ENCODE results near the gene GJB5.

Gene GJB5

GRCh38 chr1:34754964-34755637 is at the start of gene GJB5:
Gene GJB5 (plus strand): TSS chr1:34755047. CDS start chr1:34757331, 2,284 bp downstream.
- no peak within 1 kb of the TSS for H3K4me3 ChIP-seq (ENCODE audit: low read depth, low read length)
- TF ChIP-seq CTCF (IDR thresholded peaks at IDR 0.05; ENCODE audit: control insufficient read depth, extremely low read depth, insufficient read depth) = no peak
- DNase-seq (ENCODE audit: low read depth) = no peak

GRCh38 chr1:34705077-34705476 is 49.8 kb upstream of the GJB5 start:
- DNase-seq (ENCODE audit: low read depth) = no peak
- TF ChIP-seq CTCF (IDR thresholded peaks at IDR 0.05; ENCODE audit: control insufficient read depth, extremely low read depth, insufficient read depth) = no peak
- no peak overlapping the region for H3K4me3 ChIP-seq (ENCODE audit: low read depth, low read length)

- DNase-seq (ENCODE audit: low read depth) = no peak
- no peak for TF ChIP-seq CTCF (IDR thresholded peaks at IDR 0.05; ENCODE audit: control insufficient read depth, extremely low read depth, insufficient read depth)
- H3K4me3 ChIP-seq (ENCODE audit: low read depth, low read length) = no peak overlapping the region
Observed at GRCh38 chr1:34708106-34708505, 46.7 kb upstream of the GJB5 start.

- no peak for TF ChIP-seq CTCF (IDR thresholded peaks at IDR 0.05; ENCODE audit: control insufficient read depth, extremely low read depth, insufficient read depth)
- no peak for DNase-seq (ENCODE audit: low read depth)
- H3K4me3 ChIP-seq (ENCODE audit: low read depth, low read length) = no peak overlapping the region
Observed at GRCh38 chr1:34709547-34709946, 45.3 kb upstream of the GJB5 start.

GRCh38 chr1:34710812-34711211 is 44.0 kb upstream of the GJB5 start:
- H3K4me3 ChIP-seq (ENCODE audit: low read depth, low read length) = no peak overlapping the region
- DNase-seq (ENCODE audit: low read depth) = no peak
- TF ChIP-seq CTCF (IDR thresholded peaks at IDR 0.05; ENCODE audit: control insufficient read depth, extremely low read depth, insufficient read depth) = no peak

- no peak for DNase-seq (ENCODE audit: low read depth)
- TF ChIP-seq CTCF (IDR thresholded peaks at IDR 0.05; ENCODE audit: control insufficient read depth, extremely low read depth, insufficient read depth) = no peak
- H3K4me3 ChIP-seq (ENCODE audit: low read depth, low read length) = no peak overlapping the region
Observed at GRCh38 chr1:34711485-34711884, 43.4 kb upstream of the GJB5 start.

Data from LNCaP clone FGC (cell line).